Panc1 (cell line): ENCODE results near the gene CNNM2. TPM values are rescaled to one million over a fixed set of nuclear protein-coding genes. Genes with fewer than 3 reads are reported as not detected.

ENCODE experiments used
- ATAC-seq: fragments of 200-7000 bp; cut with Tn5 transposase; 2 replicates; pipeline ENCODE4 v1.9.1; 2020; ENCODE audit warnings: mild to moderate bottlenecking, moderate library complexity
- BruUV-seq: library from RNA; stranded (reverse); fragments of 400-500 nt; replicated peaks from 2 replicates; lab custom pipeline; 2021; lab: Mats Ljungman, UMichigan
- CTCF ChIA-PET: fragments of 300-600 bp; sonication (Branson Sonifier 250); formaldehyde crosslinking; loops from one replicate; lab custom pipeline; 2022; ENCODE audit warnings: antibody characterized with exemption; lab: Charles Lee
- POLR2A ChIA-PET: fragments of 300-600 bp; sonication (Branson Sonifier 250); formaldehyde crosslinking; loops from one replicate; lab custom pipeline; 2022; ENCODE audit warnings: antibody characterized with exemption; lab: Charles Lee
- DNase-seq: peaks from one replicate; pipeline ENCODE4 v3.0.0-alpha.2; 2010; ENCODE audit warnings: low read depth, low spot score
- H3K27ac ChIP-seq: 2 replicates; pipeline ENCODE4 v1.5.1; 2011; ENCODE audit warnings: mild to moderate bottlenecking, low read length, inconsistent platforms
- H3K27me3 ChIP-seq: fragments of 200-500 bp; sonication (Bioruptor generic); 2 replicates; pipeline ENCODE4 v1.6.0; 2014; ENCODE audit warnings: low read length, inconsistent platforms; ENCODE audit not compliant: control insufficient read depth, insufficient read depth
- H3K36me3 ChIP-seq: fragments of 200-500 bp; sonication (Bioruptor generic); 2 replicates; pipeline ENCODE4 v1.5.1; 2014; ENCODE audit warnings: inconsistent platforms, mild to moderate bottlenecking, low read length, moderate library complexity; ENCODE audit not compliant: control insufficient read depth, insufficient read depth
- H3K4me1 ChIP-seq: 2 replicates; pipeline ENCODE4 v1.5.1; 2011; ENCODE audit warnings: inconsistent platforms, mild to moderate bottlenecking, low read length, moderate library complexity; ENCODE audit not compliant: control insufficient read depth, insufficient read depth
- H3K4me3 ChIP-seq, 2 experiments: 2 replicates each; pipeline ENCODE4 v1.5.1; 2011 to 2012; ENCODE audit warnings: low read depth in 2 of 2, low read length in 2 of 2, mild to moderate bottlenecking in 2 of 2, inconsistent platforms in 1 of 2, moderate library complexity in 1 of 2
- H3K9me3 ChIP-seq: fragments of 200-500 bp; sonication (Bioruptor generic); 2 replicates; pipeline ENCODE4 v1.5.1; 2014; ENCODE audit warnings: low read depth, mild to moderate bottlenecking, inconsistent platforms, low read length, moderate library complexity; ENCODE audit not compliant: control insufficient read depth, insufficient read depth
- POLR2AphosphoS5 ChIP-seq: IDR thresholded peaks from 2 replicates; pipeline ENCODE4 v1.6.1; 2012; ENCODE audit warnings: mild to moderate bottlenecking, low read depth, low read length, moderate library complexity
- REST ChIP-seq, 2 experiments: IDR thresholded peaks; 2 replicates each; pipeline ENCODE4 v1.6.1; 2011 to 2012; ENCODE audit warnings: low read depth in 2 of 2, control low read depth in 1 of 2, low read length in 1 of 2, mild to moderate bottlenecking in 1 of 2, moderate library complexity in 1 of 2; ENCODE audit not compliant: insufficient read depth in 1 of 2
- SIN3A ChIP-seq: IDR thresholded peaks from 2 replicates; pipeline ENCODE4 v1.6.1; 2012; ENCODE audit warnings: low read depth, mild to moderate bottlenecking, low read length, moderate library complexity, borderline replicate concordance; ENCODE audit not compliant: insufficient read depth
- TCF7L2 ChIP-seq: IDR thresholded peaks from 2 replicates; pipeline ENCODE4 v1.6.1; 2011; ENCODE audit warnings: mild to moderate bottlenecking, low read depth, low read length, inconsistent platforms
- in situ Hi-C: cut with HindIII; loops from 2 replicates; pipeline ENCODE4 v1.10.0; 2016; ENCODE audit warnings: low sequenced_read_pairs, low pct_unique_long_range_greater_than_20kb
- intact Hi-C: fragments of 100-400 bp; cut with micrococcal nuclease; formaldehyde crosslinking; loops from one replicate; pipeline ENCODE4 v1.10.0; 2022; ENCODE audit not compliant: unreplicated experiment
- total RNA-seq: library from RNA; stranded (reverse); gene quantifications from one replicate; pipeline ENCODE4 v1.2.1, GENCODE V29; 2021; ENCODE audit not compliant: unreplicated experiment
- TF ChIP-seq, protein P1 (sequence below): fragments of 450-650 bp; IDR thresholded peaks from 2 replicates; pipeline ENCODE4 v1.5.1; 2017; ENCODE audit warnings: mild to moderate bottlenecking

Gene CNNM2
- total RNA-seq, 1 experiment from 2014 or later, result 27.1 TPM

DNA sequence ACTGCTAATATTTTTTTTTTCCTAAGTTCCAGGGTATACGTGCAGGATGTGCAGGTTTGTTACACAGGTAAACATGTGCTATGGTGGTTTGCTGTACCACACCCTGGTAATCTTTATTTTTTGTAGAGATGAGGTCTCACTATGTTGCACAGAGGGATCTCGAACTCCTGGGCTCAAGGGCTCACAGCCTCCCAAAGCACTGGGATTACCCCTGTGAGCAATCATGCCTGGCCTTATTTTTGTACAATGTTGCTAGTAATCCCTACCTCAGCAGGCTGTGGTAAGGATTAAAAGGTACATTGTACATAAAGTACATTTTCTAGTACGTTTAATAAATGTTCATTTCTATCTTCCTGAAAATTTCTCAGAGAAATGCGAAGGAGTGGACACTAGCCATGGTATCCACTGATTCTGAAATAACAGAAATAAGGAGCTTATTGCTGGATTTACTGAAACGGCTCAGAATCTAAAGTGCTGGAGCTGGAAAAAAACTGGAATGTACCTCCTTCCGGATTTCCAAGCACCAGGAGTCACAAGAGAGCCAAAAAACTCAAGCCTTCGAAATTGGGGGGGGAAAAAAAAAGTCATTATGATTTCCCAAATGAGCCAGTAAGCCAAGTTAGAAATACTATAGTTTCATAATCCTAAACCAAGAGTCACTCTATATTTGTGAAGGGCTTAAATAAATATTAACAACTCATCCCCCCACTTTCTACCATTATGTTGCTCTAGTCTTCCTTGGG lies 205.4 kb downstream of the CNNM2 start:
- in situ Hi-C loops, result no loop called here
- H3K27me3 ChIP-seq, result no peaks in the 10 kb centered on the region
- no peaks in the 10 kb centered on the region for H3K9me3 ChIP-seq
- H3K36me3 ChIP-seq, result peaks cover 7% of the 10 kb centered on the region; the same call in 1 of the 2 replicates
- peaks cover 42% of the 10 kb centered on the region for H3K4me1 ChIP-seq
- no peak overlapping the region for H3K4me3 ChIP-seq
- DNase-seq, result no peak
- BruUV-seq, result TSS peak; percentile 8
- intact Hi-C loops, result no loop called here
- H3K27ac ChIP-seq, result no peak overlapping the region
- TF ChIP-seq, protein P1, sequence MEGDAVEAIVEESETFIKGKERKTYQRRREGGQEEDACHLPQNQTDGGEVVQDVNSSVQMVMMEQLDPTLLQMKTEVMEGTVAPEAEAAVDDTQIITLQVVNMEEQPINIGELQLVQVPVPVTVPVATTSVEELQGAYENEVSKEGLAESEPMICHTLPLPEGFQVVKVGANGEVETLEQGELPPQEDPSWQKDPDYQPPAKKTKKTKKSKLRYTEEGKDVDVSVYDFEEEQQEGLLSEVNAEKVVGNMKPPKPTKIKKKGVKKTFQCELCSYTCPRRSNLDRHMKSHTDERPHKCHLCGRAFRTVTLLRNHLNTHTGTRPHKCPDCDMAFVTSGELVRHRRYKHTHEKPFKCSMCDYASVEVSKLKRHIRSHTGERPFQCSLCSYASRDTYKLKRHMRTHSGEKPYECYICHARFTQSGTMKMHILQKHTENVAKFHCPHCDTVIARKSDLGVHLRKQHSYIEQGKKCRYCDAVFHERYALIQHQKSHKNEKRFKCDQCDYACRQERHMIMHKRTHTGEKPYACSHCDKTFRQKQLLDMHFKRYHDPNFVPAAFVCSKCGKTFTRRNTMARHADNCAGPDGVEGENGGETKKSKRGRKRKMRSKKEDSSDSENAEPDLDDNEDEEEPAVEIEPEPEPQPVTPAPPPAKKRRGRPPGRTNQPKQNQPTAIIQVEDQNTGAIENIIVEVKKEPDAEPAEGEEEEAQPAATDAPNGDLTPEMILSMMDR, result no peak
- TF ChIP-seq SIN3A, result no peak
- 0 out of 2 replicates have a peak, but pooled peaks have one; percentile 38 for ATAC-seq
- CTCF ChIA-PET, result interaction anchor here (0.6 kb wide), 1 partner anchor 64 kb away, joined by 10 read pairs; no protein-coding TSS in a partner anchor
- POLR2A ChIA-PET, result no interaction called here

GRCh38 chr10:103124420-103125096 lies 206.5 kb downstream of the CNNM2 start:
- CTCF ChIA-PET, result interaction anchor here (0.6 kb wide), 1 partner anchor 63 kb away, joined by 10 read pairs; no protein-coding TSS in a partner anchor
- no peak for ATAC-seq
- H3K27ac ChIP-seq, result peak overlapping the region; percentile 13; the same call in 1 of the 2 replicates
- peaks cover 7% of the 10 kb centered on the region; the same call in 1 of the 2 replicates for H3K36me3 ChIP-seq
- TF ChIP-seq TCF7L2 (no peak), POLR2AphosphoS5 (no peak), SIN3A (no peak), REST (IDR thresholded peaks at IDR 0.05; ENCODE audit: insufficient read depth in 1 of 2, low read depth in 2 of 2, low read length in 1 of 2) (no peak)
- TF ChIP-seq, protein P1, result no peak
- in situ Hi-C loops (no loop called here), intact Hi-C loops (no loop called here)
- no peak for DNase-seq
- H3K4me3 ChIP-seq, result no peak overlapping the region
- POLR2A ChIA-PET, result interaction anchor here (0.7 to 0.9 kb wide), 2 partner anchors 16 to 18 kb away, joined by 4 to 12 read pairs; no protein-coding TSS in a partner anchor
- H3K27me3 ChIP-seq, result no peaks in the 10 kb centered on the region
- no peaks in the 10 kb centered on the region for H3K9me3 ChIP-seq
- H3K4me1 ChIP-seq, result peaks cover 42% of the 10 kb centered on the region
- BruUV-seq, result no TSS peak
